AG09319 (cell line): Measurements from ENCODE around the gene TSLP.

Experiments used
- DNase-seq: peaks from one replicate; pipeline ENCODE4 v3.0.0-alpha.2; 2010; ENCODE audit warnings: low read depth; ENCODE audit errors: extremely low read depth
- TF ChIP-seq, protein P1 (sequence below): IDR thresholded peaks from 2 replicates; pipeline ENCODE4 v1.5.1; 2011; ENCODE audit warnings: low read depth, mild to moderate bottlenecking, inconsistent platforms, low read length, moderate library complexity

TSLP gene

DNA sequence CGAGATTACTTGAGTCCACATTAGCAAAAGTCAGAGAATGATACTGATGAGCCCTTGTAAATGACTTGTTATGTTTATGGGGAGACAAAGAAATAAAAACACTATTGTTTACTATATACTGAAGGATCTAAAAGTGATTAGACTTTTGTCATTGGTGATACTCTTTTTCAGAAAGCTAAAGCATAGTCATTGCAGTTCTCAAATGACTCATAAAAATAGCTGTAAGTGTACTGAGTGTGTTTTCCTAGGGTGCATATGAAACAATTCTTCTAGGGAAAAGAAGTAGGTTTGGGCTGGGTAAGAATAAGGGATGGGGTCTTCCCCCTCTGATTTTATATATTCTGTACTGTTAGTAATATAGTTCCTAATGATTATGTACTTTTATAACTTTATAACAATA is 53.3 kb downstream of the TSLP start:
- no peak for DNase-seq
- TF ChIP-seq, protein P1, sequence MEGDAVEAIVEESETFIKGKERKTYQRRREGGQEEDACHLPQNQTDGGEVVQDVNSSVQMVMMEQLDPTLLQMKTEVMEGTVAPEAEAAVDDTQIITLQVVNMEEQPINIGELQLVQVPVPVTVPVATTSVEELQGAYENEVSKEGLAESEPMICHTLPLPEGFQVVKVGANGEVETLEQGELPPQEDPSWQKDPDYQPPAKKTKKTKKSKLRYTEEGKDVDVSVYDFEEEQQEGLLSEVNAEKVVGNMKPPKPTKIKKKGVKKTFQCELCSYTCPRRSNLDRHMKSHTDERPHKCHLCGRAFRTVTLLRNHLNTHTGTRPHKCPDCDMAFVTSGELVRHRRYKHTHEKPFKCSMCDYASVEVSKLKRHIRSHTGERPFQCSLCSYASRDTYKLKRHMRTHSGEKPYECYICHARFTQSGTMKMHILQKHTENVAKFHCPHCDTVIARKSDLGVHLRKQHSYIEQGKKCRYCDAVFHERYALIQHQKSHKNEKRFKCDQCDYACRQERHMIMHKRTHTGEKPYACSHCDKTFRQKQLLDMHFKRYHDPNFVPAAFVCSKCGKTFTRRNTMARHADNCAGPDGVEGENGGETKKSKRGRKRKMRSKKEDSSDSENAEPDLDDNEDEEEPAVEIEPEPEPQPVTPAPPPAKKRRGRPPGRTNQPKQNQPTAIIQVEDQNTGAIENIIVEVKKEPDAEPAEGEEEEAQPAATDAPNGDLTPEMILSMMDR: no peak

DNA sequence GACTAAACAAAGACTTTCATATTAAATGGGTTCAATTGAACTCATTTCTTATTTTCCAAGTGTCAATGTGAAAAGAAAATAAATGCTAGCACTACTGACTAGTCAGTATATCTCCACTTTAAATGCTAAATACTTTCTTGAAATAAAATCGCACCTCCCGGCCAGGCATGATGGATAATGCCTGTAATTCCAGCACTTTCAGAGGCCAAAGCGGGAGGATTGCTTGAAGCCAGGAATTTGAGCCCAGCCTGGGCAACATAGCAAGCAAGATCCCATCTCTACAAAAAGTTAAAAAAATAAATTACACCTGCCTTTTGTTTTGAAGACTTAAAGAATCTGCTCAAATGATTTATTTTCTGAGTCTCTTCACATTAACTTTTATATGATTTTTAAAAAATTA is 55.4 kb downstream of the TSLP start:
- TF ChIP-seq, protein P1: no peak
- DNase-seq: no peak
